H1 (cell line): ENCODE results near the gene IFNL4. TPM values are rescaled to one million over a fixed set of nuclear protein-coding genes. Genes with fewer than 3 reads are reported as not detected.
"Not testable (repeated sequence)": the region's sequence is repeated elsewhere in the genome, so short reads cannot be mapped to it uniquely, and the experiment has no call there.

Experiments used
- CTCF ChIA-PET: fragments of 300-600 bp; sonication (Branson Sonifier 250); formaldehyde crosslinking; loops from one replicate; lab custom pipeline; 2021; ENCODE audit not compliant: partially characterized antibody; lab: Charles Lee
- POLR2A ChIA-PET: fragments of 300-600 bp; sonication (Branson Sonifier 250); formaldehyde crosslinking; loops from one replicate; lab custom pipeline; 2021; ENCODE audit warnings: inconsistent platforms; ENCODE audit not compliant: partially characterized antibody; lab: Charles Lee
- DNase-seq, 2 experiments: peaks; one replicate each; pipeline versions ENCODE4 v3.0.0 to v3.0.0-alpha.2; 2010 to 2022; ENCODE audit warnings: low spot score in 2 of 2, low read depth in 1 of 2, mixed read lengths in 1 of 2
- FAIRE-seq: peaks from 2 replicates; lab custom pipeline; 2011; peaks lifted over from hg19 to GRCh38; lab: Jason Lieb, UNC
- H2AFZ ChIP-seq: 2 replicates; pipeline ENCODE4 v1.8.1; 2012; ENCODE audit warnings: low read length, inconsistent platforms
- H2AK5ac ChIP-seq: 2 replicates; pipeline ENCODE4 v1.6.1; 2013; ENCODE audit warnings: low read depth, low read length
- H2BK120ac ChIP-seq: replicated peaks from 2 replicates; pipeline ENCODE3; 2013; ENCODE audit warnings: low read depth, low read length, inconsistent platforms
- H2BK12ac ChIP-seq: 2 replicates; pipeline ENCODE4 v1.6.1; 2013; ENCODE audit warnings: low read depth, low read length
- H2BK15ac ChIP-seq: 2 replicates; pipeline ENCODE4 v1.6.1; 2013; ENCODE audit warnings: low read length
- H2BK20ac ChIP-seq: 2 replicates; pipeline ENCODE4 v1.6.1; 2013; ENCODE audit warnings: low read length
- H2BK5ac ChIP-seq: 2 replicates; pipeline ENCODE4 v1.6.1; 2013; ENCODE audit warnings: low read depth, low read length
- H3K14ac ChIP-seq: 2 replicates; pipeline ENCODE4 v1.6.1; 2013; ENCODE audit warnings: inconsistent platforms; ENCODE audit not compliant: insufficient read length
- H3K18ac ChIP-seq: 2 replicates; pipeline ENCODE4 v1.6.1; 2013; ENCODE audit warnings: low read length; ENCODE audit errors: extremely low read depth
- H3K23ac ChIP-seq: 2 replicates; pipeline ENCODE4 v1.6.1; 2013; ENCODE audit warnings: inconsistent platforms; ENCODE audit not compliant: insufficient read length
- H3K23me2 ChIP-seq: 2 replicates; pipeline ENCODE4 v1.6.1; 2013; ENCODE audit warnings: low read depth, low read length
- H3K27ac ChIP-seq: 2 replicates; pipeline ENCODE4 v1.6.1; 2011; ENCODE audit warnings: low read depth, low read length, inconsistent platforms
- H3K27me3 ChIP-seq, 4 experiments: replicated peaks in 1 of 4; 1 replicate in 1 of 4; 2 replicates in 3 of 4; pipeline versions ENCODE4 v1.6.1 to v1.8.1; 2011 to 2013; ENCODE audit warnings: low read length in 3 of 4, mild to moderate bottlenecking in 3 of 4, inconsistent platforms in 2 of 4, mixed read lengths in 2 of 4, moderate library complexity in 1 of 4; ENCODE audit not compliant: control insufficient read depth in 3 of 4, insufficient read depth in 3 of 4; ENCODE audit errors: extremely low read depth in 1 of 4
- H3K36me3 ChIP-seq, 4 experiments: 2 replicates each; pipeline versions ENCODE4 v1.6.1 to v1.8.1; 2011 to 2013; ENCODE audit warnings: mild to moderate bottlenecking in 4 of 4, low read length in 3 of 4, moderate library complexity in 2 of 4, control low read depth in 1 of 4, inconsistent platforms in 1 of 4; ENCODE audit not compliant: insufficient read depth in 4 of 4, control insufficient read depth in 2 of 4
- H3K4ac ChIP-seq: replicated peaks from 2 replicates; pipeline ENCODE3; 2013; ENCODE audit warnings: low read length, low read depth, mixed read lengths, inconsistent platforms; ENCODE audit not compliant: insufficient read length
- H3K4me1 ChIP-seq, 4 experiments: replicated peaks in 1 of 4; 1 replicate in 1 of 4; 2 replicates in 3 of 4; pipeline versions ENCODE4 v1.6.1 to v1.8.1; 2011 to 2013; ENCODE audit warnings: low read length in 3 of 4, inconsistent platforms in 2 of 4, mixed read lengths in 1 of 4; ENCODE audit not compliant: insufficient read depth in 4 of 4, control insufficient read depth in 3 of 4
- H3K4me2 ChIP-seq, 2 experiments: 2 replicates each; pipeline versions ENCODE4 v1.6.1 to v1.8.1; 2011 to 2013; ENCODE audit warnings: low read depth in 2 of 2, low read length in 2 of 2, control low read depth in 1 of 2, inconsistent platforms in 1 of 2, mild to moderate bottlenecking in 1 of 2; ENCODE audit not compliant: insufficient read depth in 1 of 2
- H3K4me3 ChIP-seq, 4 experiments: fragments of 200-600, 300-600 bp in 1 of 4; sonication (generic), shearing (Covaris generic), sonication (Bioruptor Twin) in 1 of 4; 2 replicates each; pipeline versions ENCODE4 v1.5.1 to v1.8.1; 2011 to 2016; ENCODE audit warnings: low read length in 4 of 4, low read depth in 3 of 4, control low read depth in 2 of 4, inconsistent platforms in 2 of 4, mild to moderate bottlenecking in 2 of 4, mixed read lengths in 1 of 4, moderate library complexity in 1 of 4; ENCODE audit not compliant: insufficient read depth in 2 of 4; ENCODE audit errors: extremely low read depth in 1 of 4
- H3K56ac ChIP-seq: replicated peaks from 2 replicates; pipeline ENCODE3; 2013; ENCODE audit warnings: low read depth, mild to moderate bottlenecking, mixed read lengths, low read length, inconsistent platforms; ENCODE audit not compliant: insufficient read length
- H3K79me1 ChIP-seq: 2 replicates; pipeline ENCODE4 v1.6.1; 2013; ENCODE audit warnings: low read depth, low read length, control low read depth
- H3K79me2 ChIP-seq, 2 experiments: 2 replicates each; pipeline versions ENCODE4 v1.6.1 to v1.8.1; 2012 to 2013; ENCODE audit warnings: low read length in 2 of 2, mild to moderate bottlenecking in 2 of 2, inconsistent platforms in 1 of 2; ENCODE audit not compliant: insufficient read depth in 2 of 2, control insufficient read depth in 1 of 2
- H3K9ac ChIP-seq, 4 experiments: replicated peaks in 1 of 4; 1 replicate in 1 of 4; 2 replicates in 3 of 4; pipeline versions ENCODE4 v1.6.1 to v1.8.1; 2011 to 2013; ENCODE audit warnings: low read depth in 3 of 4, low read length in 3 of 4, control low read depth in 2 of 4, mild to moderate bottlenecking in 2 of 4, moderate library complexity in 2 of 4, inconsistent platforms in 1 of 4; ENCODE audit errors: extremely low read depth in 1 of 4
- H3K9me3 ChIP-seq, 2 experiments: 2 replicates each; pipeline versions ENCODE4 v1.6.1 to v1.8.1; 2012 to 2013; ENCODE audit warnings: mild to moderate bottlenecking in 2 of 2, moderate library complexity in 2 of 2, control low read depth in 1 of 2, inconsistent platforms in 1 of 2, low read depth in 1 of 2, low read length in 1 of 2, mixed read lengths in 1 of 2; ENCODE audit not compliant: insufficient read depth in 2 of 2
- H4K20me1 ChIP-seq, 2 experiments: replicated peaks in 1 of 2; 2 replicates each; pipeline versions ENCODE3 to v1.8.1; 2011 to 2013; ENCODE audit warnings: inconsistent platforms in 2 of 2, low read length in 2 of 2, mild to moderate bottlenecking in 1 of 2; ENCODE audit not compliant: insufficient read depth in 2 of 2, control insufficient read depth in 1 of 2
- H4K5ac ChIP-seq: 2 replicates; pipeline ENCODE4 v1.6.1; 2013; ENCODE audit warnings: low read length, low read depth, mixed read lengths, inconsistent platforms; ENCODE audit not compliant: insufficient read length
- H4K8ac ChIP-seq: 2 replicates; pipeline ENCODE4 v1.8.0; 2013; ENCODE audit warnings: mild to moderate bottlenecking, moderate library complexity, low read length, inconsistent platforms; ENCODE audit not compliant: insufficient read depth; ENCODE audit errors: extremely low read depth
- H4K91ac ChIP-seq: replicated peaks from 2 replicates; pipeline ENCODE3; 2013; ENCODE audit warnings: low read length, mixed read lengths, inconsistent platforms; ENCODE audit not compliant: insufficient read length
- WGBS, 2 experiments: shearing (Covaris generic) in 1 of 2; methylation state at CpG; one replicate each; pipeline versions ENCODE4 v1.1.6 to v1.1.7; 2013 to 2015; ENCODE audit warnings: low lambda C conversion rate in 2 of 2, mixed read lengths in 2 of 2, inconsistent platforms in 1 of 2, low coverage in 1 of 2, missing lambda C conversion rate in 1 of 2; ENCODE audit not compliant: insufficient replicate concordance in 2 of 2, insufficient coverage in 1 of 2, insufficient read length in 1 of 2; ENCODE audit errors: extremely low coverage in 1 of 2, missing lambda C conversion rate in 1 of 2; 5-methylcytosine and 5-hydroxymethylcytosine counted together
- polyA plus RNA-seq, 7 experiments: library from polyadenylated mRNA; depleted of rRNA in 3 of 7; stranded (reverse) in 5 of 7; unstranded in 2 of 7; fragments of >200 nt in 5 of 7; fragments of 200-250 nt in 2 of 7; gene quantifications; 1 replicate in 5 of 7; 2 replicates in 1 of 7; 4 replicates in 1 of 7; pipeline versions ENCODE4 v1.2.1 to v1.2.3, GENCODE V29; 2011 to 2013; ENCODE audit warnings: missing spikeins in 2 of 7, mixed read lengths in 2 of 7
- total RNA-seq: library from RNA; stranded (reverse); fragmentation: NEBNext Ultra II Directional; extraction: Animal tissue kit (Norgen Biotek cat#: 25700); gene quantifications from 2 replicates; pipeline ENCODE4 v1.2.1, GENCODE V29; 2021

The IFNL4 gene
- total and polyA plus RNA-seq, 2 of the 8 experiments (the other 6 are each of a cell fraction or from before 2014, with no cell fraction given), result not detected

DNA sequence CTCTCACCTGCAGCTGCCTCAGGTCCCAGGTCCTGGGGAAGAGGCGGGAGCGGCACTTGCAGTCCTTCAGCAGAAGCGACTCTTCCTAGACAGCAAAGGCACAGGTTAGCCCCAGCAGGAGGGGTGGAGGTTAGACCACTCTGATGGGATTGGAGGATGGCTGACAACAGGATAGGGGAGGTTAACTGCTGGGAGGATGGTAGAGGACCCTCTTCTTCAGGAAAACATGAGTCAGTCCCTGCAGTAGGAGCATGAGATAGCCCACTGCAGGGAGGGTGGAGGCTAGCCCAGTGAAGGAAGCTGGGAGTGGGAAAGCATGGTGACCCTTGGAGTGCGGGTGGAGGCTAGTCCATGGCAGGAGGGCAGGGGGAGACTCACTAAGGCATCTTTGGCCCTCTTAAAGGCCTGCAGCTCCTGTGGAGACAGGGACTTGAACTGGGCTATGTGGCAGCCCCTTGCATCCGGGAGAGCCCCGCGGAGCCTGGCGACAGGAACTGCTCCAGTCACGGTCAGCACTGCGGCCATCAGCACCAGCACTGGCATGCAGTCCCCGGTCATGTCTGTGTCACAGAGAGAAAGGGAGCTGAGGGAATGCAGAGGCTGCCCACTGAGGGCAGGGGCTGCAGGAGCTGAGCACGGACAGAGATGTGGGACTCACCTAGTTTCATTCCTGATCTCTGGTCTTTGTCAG is 4.1 kb downstream of the IFNL4 start, which contains the start of gene IFNL3:
Gene IFNL3, minus strand, starts transcription at position 597 of the 691 bp plus-strand sequence. Its CDS starts 39 bp downstream, at position 558.
- H2BK15ac ChIP-seq, H3K4ac ChIP-seq, DNase-seq, H3K18ac ChIP-seq, FAIRE-seq, H3K79me2 ChIP-seq, H4K91ac ChIP-seq, H3K9ac ChIP-seq, H3K36me3 ChIP-seq, H3K9me3 ChIP-seq, H2AK5ac ChIP-seq, H2BK20ac ChIP-seq, H2BK120ac ChIP-seq, H3K23me2 ChIP-seq, H2AFZ ChIP-seq, H3K4me2 ChIP-seq, POLR2A ChIA-PET, H4K5ac ChIP-seq, H3K23ac ChIP-seq, H2BK12ac ChIP-seq, H4K20me1 ChIP-seq, H3K4me3 ChIP-seq, H3K14ac ChIP-seq, H2BK5ac ChIP-seq, H3K27ac ChIP-seq, H3K79me1 ChIP-seq, H3K56ac ChIP-seq, H4K8ac ChIP-seq: not testable (repeated sequence)
- Histone ChIP-seq H3K27me3 (peaks cover 29 to 32% (median 30%) of the 10 kb centered on the region in 4 experiments), H3K4me1 (peaks cover 0 to 14% (median 7%) of the 10 kb centered on the region in 4 experiments; a peak in 5 of 7 replicates)
- CTCF ChIA-PET, result interaction anchor here (1.4 kb wide), 1 partner anchor 82 kb away, joined by 3 read pairs; no protein-coding TSS in a partner anchor
- WGBS, 2 experiments, result 95% methylated on average over 7 of the region's 12 CpGs; no CpG with 5 or more reads in 1 of the 2 experiments
